ENCODE results near the gene DHX58. TPM values are rescaled to one million over a fixed set of nuclear protein-coding genes. Genes with fewer than 3 reads are reported as not detected.

Gene DHX58
- total RNA-seq, 2 experiments from 2014 or later: 33.5 to 35.6 TPM

DNA sequence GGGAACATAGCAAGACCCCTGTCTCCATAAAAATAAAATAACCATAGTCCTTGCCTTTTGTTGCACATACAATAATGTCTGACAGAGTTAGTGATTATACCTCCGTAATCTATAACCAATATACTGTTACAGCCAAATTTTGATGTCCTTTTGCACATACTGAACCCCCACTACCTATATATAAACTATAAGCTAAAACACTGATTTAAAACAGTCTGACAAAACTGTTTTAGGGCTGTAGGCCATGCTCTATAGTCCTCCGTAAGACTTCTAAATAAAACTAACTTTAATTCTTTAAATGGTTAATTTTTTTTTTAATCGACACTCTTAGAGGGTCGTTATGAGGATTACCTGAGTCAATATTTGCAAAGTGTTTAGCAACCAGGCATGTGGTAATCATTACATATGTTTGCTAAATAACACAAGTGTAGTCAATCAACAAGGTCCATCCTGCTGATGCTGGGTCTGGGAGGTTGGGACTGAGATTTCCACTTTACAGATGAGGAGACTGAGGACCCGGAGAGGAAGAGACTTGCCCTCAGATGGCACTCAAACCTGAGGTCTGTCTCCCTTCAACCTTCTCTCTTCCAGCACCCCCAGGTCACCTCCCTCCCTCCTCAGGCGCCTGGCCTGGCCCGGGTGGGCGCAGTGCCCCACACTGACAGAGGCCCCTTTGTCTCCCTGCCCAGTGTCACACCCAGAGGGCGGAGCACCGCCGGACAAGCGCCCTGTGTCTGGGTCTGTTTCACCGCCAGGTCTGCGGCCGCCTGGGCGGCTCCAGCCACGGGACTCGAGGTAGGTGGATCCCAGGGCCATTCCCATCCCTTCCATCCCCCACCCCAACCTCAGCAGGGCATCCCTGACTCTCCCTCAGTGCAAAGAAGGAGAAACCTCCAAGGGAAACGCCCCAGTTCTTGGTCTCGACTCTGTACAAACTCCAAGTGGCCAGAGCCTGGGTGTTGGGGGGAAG is 24.5 kb downstream of the DHX58 start:
- CTCF ChIA-PET: no interaction called here
- intact Hi-C loops (cut with DNase I, micrococcal nuclease): no loop called here
- Mint-ChIP-seq H3K27me3 (peaks cover 4% of the 10 kb centered on the region), H3K9me3 (no peaks in the 10 kb centered on the region), H3K4me1 (ENCODE audit: low read depth) (no peaks in the 10 kb centered on the region), H3K4me3 (no peak overlapping the region), H3K36me3 (ENCODE audit: low read depth) (no peaks in the 10 kb centered on the region), H3K27ac (no peak overlapping the region)
- POLR2A ChIA-PET: no interaction called here
- H3K27me3 ChIP-seq (ENCODE audit: control insufficient read depth in 1 of 2, insufficient read depth in 2 of 2, low read length in 2 of 2): no peaks in the 10 kb centered on the region
- no peak overlapping the region for H3K4me3 ChIP-seq (ENCODE audit: low read length)
- H3K9me3 ChIP-seq (ENCODE audit: control insufficient read depth in 1 of 2, insufficient read depth in 1 of 2, low read length in 2 of 2): no peaks in the 10 kb centered on the region
- DNase-seq (no peak), ATAC-seq (ENCODE audit: poor library complexity) (no peak)
- H3K4me1 ChIP-seq (ENCODE audit: insufficient read depth, low read length): no peaks in the 10 kb centered on the region
- TF ChIP-seq, protein P1, sequence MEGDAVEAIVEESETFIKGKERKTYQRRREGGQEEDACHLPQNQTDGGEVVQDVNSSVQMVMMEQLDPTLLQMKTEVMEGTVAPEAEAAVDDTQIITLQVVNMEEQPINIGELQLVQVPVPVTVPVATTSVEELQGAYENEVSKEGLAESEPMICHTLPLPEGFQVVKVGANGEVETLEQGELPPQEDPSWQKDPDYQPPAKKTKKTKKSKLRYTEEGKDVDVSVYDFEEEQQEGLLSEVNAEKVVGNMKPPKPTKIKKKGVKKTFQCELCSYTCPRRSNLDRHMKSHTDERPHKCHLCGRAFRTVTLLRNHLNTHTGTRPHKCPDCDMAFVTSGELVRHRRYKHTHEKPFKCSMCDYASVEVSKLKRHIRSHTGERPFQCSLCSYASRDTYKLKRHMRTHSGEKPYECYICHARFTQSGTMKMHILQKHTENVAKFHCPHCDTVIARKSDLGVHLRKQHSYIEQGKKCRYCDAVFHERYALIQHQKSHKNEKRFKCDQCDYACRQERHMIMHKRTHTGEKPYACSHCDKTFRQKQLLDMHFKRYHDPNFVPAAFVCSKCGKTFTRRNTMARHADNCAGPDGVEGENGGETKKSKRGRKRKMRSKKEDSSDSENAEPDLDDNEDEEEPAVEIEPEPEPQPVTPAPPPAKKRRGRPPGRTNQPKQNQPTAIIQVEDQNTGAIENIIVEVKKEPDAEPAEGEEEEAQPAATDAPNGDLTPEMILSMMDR (IDR thresholded peaks at IDR 0.05): no peak
- H3K36me3 ChIP-seq (ENCODE audit: insufficient read depth, low read length): no peaks in the 10 kb centered on the region
- H3K27ac ChIP-seq (ENCODE audit: low read depth in 1 of 2, low read length in 2 of 2): no peak overlapping the region

DNA sequence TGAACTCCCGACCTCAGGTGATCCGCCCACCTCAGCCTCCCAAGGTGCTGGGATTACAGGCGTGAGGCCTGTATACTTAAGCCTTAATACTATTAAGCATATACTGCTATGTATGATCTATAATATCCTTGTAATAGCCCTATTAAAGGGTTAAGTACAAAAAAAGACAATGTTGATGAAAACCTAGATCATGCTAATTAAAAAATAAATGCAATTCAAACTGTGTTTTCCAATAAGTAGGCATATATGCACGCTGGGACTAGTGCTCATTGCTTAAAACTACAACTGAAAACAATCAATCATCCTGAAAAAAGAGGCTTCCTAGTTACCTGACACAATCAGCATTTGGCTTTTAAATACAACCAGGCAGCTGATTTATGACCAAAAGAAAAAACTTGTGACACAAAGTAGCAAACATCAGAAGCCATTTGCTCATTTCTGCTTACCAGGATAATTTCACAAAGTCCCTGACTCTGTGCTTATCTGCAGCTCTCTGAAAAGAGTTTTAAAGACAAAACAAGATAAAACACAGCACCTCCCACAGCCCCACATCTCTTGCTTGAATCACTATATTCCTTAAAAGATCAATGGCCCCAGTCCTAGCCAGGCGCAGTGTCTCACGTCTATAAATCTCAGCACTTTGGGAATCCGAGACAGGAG is 25.3 kb downstream of the DHX58 start:
- DNase-seq (no peak), ATAC-seq (ENCODE audit: poor library complexity) (no peak)
- TF ChIP-seq, protein P1 (IDR thresholded peaks at IDR 0.05): no peak
- H3K9me3 ChIP-seq (ENCODE audit: control insufficient read depth in 1 of 2, insufficient read depth in 1 of 2, low read length in 2 of 2): no peaks in the 10 kb centered on the region
- H3K4me3 Mint-ChIP-seq: no peak overlapping the region
- H3K27ac ChIP-seq (ENCODE audit: low read depth in 1 of 2, low read length in 2 of 2): no peak overlapping the region
- POLR2A ChIA-PET: no interaction called here
- H3K27me3 Mint-ChIP-seq: peaks cover 4% of the 10 kb centered on the region
- no peaks in the 10 kb centered on the region for H3K4me1 Mint-ChIP-seq (ENCODE audit: low read depth)
- H3K9me3 Mint-ChIP-seq: no peaks in the 10 kb centered on the region
- no peaks in the 10 kb centered on the region for H3K36me3 ChIP-seq (ENCODE audit: insufficient read depth, low read length)
- no peaks in the 10 kb centered on the region for H3K36me3 Mint-ChIP-seq (ENCODE audit: low read depth)
- no peaks in the 10 kb centered on the region for H3K4me1 ChIP-seq (ENCODE audit: insufficient read depth, low read length)
- H3K27ac Mint-ChIP-seq: no peak overlapping the region
- H3K4me3 ChIP-seq (ENCODE audit: low read length): no peak overlapping the region
- intact Hi-C loops (cut with DNase I, micrococcal nuclease): no loop called here
- CTCF ChIA-PET: no interaction called here
- no peaks in the 10 kb centered on the region for H3K27me3 ChIP-seq (ENCODE audit: control insufficient read depth in 1 of 2, insufficient read depth in 2 of 2, low read length in 2 of 2)

DNA sequence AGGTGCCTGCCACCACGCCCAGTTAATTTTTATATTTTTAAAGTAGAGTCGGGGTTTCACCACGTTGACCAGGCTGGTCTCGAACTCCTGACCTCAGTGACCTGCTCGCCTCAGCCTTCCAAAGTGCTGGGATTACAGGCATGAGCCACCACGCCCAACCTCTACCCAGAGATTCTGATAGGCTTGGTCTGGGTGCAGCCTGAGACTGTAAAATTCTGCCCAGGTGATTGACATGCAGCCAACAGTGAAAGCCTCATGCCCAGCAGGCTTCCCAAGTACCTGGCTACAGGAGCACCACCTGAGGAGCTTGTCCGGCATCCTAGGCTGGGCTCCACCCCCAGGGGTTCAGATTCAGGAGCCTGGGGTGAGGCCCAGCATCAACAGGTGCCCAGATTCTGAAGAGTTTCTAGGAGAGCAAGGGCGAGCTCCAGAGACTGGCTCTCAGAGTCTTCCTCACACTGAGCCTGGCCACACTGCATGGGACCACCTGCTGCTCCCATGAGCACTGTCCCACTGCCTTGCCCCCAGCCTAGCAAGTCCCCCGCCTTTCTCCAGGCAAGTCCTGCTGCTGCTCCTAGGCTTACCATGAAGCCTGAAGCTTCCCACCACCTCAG is 30.9 kb downstream of the DHX58 start:
- H3K9me3 Mint-ChIP-seq: no peaks in the 10 kb centered on the region
- DNase-seq (no peak), ATAC-seq (ENCODE audit: poor library complexity) (no peak)
- no peaks in the 10 kb centered on the region for H3K36me3 ChIP-seq (ENCODE audit: insufficient read depth, low read length)
- no peak overlapping the region for H3K27ac Mint-ChIP-seq
- no peak overlapping the region for H3K4me3 Mint-ChIP-seq
- no peaks in the 10 kb centered on the region for H3K36me3 Mint-ChIP-seq (ENCODE audit: low read depth)
- H3K27ac ChIP-seq (ENCODE audit: low read depth in 1 of 2, low read length in 2 of 2): no peak overlapping the region
- POLR2A ChIA-PET: no interaction called here
- H3K27me3 ChIP-seq (ENCODE audit: control insufficient read depth in 1 of 2, insufficient read depth in 2 of 2, low read length in 2 of 2): no peaks in the 10 kb centered on the region
- TF ChIP-seq, protein P1 (IDR thresholded peaks at IDR 0.05): no peak
- H3K4me3 ChIP-seq (ENCODE audit: low read length): no peak overlapping the region
- H3K4me1 Mint-ChIP-seq (ENCODE audit: low read depth): no peaks in the 10 kb centered on the region
- peaks cover 4% of the 10 kb centered on the region for H3K27me3 Mint-ChIP-seq
- no peaks in the 10 kb centered on the region for H3K4me1 ChIP-seq (ENCODE audit: insufficient read depth, low read length)
- H3K9me3 ChIP-seq (ENCODE audit: control insufficient read depth in 1 of 2, insufficient read depth in 1 of 2, low read length in 2 of 2): no peaks in the 10 kb centered on the region
- CTCF ChIA-PET: no interaction called here
- intact Hi-C loops (cut with DNase I, micrococcal nuclease): no loop called here
